Stimulated activated CD4-positive, alpha-beta T cell treated with anti-CD3 and anti-CD28 coated beads, Interleukin-12 subunit alpha, Interleukin-12 subunit beta, amount 100 ng/mL, for 48 hours (primary cell): ENCODE measurements around the gene TMEM94.

Source experiments
- DNase-seq, 3 donors: peaks; one replicate each; pipeline ENCODE4 v3.0.0-alpha.2; 2020; ENCODE audit warnings: low read depth in 2 of 3, low spot score in 1 of 3

TMEM94 gene

GRCh38 chr17:75524269-75524969 lies 68.0 kb downstream of the TMEM94 start:
- no peak for DNase-seq

DNA sequence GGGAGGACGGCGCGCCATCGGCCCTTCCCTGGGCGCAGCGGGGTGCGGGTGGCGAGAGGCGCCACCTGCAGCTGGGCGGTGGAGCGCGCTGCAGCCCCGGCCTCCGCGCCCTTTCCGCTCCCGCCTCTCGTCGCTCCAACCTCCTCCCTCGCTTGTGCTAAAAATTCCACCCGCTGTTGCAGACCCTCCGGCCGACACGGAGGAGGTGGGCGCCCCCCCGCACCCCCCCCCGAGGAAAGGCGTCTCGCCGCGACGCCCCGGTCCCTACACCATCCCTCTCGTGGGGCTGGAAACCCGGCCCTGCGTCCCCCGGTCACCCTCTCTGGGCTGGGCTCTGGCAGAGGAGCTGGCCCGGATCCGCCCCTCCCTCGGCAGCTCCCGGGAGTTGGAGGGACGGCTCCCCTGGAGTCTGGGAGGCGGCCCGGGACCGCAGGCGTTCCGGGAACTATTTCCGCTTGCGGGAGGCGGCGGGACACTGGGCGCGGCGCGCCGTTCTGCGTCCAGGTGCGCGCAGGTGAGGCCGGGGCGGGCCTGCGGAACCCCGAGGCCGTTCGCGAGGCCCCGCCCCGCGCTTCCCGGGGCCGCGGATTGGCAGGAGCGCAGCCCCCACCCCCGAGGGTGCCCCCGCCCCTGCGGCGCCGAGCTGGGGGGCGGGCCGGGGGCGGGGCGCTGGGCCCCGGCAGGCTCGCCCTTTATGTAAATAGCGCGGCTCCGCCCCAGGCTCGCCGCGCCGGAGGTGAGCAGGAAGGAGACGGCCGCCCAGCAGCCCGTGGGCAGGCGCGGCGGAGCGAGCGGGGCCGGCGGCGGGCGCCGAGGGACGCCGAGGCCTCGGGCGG lies 68.8 kb downstream of the TMEM94 start, which contains the start of gene LLGL2:
Gene LLGL2 (plus strand): TSS at position 728 of the 836 bp plus-strand sequence. CDS start 17,730 bp downstream, outside the sequence.
- DNase-seq = peak; percentile 41 to 73 (median 46)

DNA sequence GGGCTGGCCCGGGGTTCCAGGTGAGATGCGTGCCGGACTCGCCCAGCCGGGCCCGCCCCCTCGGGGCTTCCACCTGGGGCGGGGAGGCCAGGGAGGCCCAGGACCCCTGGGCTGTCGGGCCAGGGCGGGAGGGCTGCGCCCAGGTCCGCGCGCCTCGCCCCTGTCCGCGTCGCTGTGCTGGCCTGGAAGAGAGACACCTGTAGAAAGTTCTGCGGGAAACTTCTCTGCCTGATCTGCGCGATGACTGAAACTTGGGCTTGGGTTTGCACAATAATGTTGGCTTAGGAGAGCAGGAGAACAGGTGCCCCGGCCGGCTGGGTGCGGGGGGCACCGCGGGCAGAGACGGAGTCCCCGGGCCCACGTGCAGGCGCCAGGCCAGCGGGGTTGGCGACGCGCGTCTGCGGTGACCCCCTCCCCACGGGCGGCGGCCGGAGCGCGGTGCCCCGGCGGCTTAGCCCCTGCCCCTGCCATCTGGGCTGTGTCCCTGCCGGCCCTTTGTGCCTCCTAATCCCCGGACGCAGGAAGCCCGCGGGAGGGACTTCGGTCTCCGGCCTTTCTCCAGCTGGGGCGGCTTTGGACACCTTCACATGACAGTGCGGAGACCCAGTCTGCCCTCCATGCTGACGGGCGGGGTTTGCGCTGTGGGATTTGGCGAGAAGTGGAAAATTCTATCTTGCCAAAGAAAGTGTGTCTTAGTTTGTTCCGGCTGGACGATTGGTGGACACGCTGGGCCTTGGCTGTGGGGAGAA lies 69.5 kb downstream of the TMEM94 start:
- DNase-seq = no peak

GRCh38 chr17:75526555-75527270 lies 70.3 kb downstream of the TMEM94 start:
- DNase-seq = no peak

GRCh38 chr17:75530837-75531720 lies 74.6 kb downstream of the TMEM94 start:
- DNase-seq = no peak

GRCh38 chr17:75531721-75532072 lies 75.3 kb downstream of the TMEM94 start:
- no peak for DNase-seq

- DNase-seq = peak; percentile 41 to 47 (median 41)
Measured at GRCh38 chr17:75535119-75535537, 78.7 kb downstream of the TMEM94 start.

- no peak for DNase-seq
Measured at GRCh38 chr17:75535871-75536270, 79.4 kb downstream of the TMEM94 start.

GRCh38 chr17:75536366-75536765 lies 79.9 kb downstream of the TMEM94 start:
- DNase-seq = no peak

- DNase-seq = no peak
Measured at GRCh38 chr17:75539967-75540729, 83.7 kb downstream of the TMEM94 start.

DNA sequence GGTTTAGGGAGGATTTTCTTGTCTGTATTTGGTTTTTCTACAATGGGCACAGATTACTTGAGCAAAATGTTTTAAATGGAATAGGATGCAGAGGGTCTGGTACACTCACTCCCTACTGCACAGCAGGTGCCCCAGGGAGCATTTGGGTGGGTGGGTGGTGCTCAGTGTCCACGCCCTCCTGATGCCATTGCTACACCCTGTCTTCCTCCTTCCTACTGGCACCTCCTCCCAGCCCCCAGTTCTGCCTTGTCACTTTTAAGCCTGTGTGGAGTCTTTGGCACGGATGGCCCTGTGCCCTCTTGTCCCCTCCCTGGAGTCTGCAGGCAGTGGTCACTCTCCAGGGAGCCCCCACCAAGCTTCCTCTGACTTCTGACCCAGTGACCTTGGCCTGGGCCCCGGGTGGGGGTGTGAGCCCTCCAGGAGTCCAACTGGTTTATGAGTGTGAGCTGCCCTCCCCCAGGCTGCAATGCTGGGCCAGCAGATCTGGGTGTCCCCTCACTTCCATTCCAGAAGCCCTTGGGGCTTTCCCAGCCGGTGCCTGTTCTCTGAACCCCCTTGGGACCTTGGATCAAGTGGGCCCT lies 84.6 kb downstream of the TMEM94 start:
- DNase-seq = no peak

DNA sequence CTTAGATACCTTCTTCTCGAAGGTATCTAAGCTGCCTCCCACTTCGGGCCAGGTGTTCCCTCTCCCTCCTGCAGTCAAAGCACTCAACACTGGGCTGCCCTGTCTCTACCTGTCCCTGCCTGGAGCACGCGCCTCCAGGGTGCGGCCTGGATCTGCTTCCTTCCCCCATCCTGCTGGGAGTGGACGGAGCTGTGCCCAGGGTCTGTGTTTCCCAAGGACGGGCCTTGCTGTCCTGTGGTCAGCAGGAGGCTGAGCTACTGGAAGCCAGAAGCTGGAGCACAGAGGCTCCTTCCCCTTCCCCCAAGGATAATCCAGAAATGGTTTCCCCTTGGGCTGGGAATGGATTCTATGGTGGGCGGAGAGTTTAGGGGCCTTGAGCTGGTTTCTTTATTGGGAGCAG lies 85.8 kb downstream of the TMEM94 start:
- DNase-seq = no peak

DNA sequence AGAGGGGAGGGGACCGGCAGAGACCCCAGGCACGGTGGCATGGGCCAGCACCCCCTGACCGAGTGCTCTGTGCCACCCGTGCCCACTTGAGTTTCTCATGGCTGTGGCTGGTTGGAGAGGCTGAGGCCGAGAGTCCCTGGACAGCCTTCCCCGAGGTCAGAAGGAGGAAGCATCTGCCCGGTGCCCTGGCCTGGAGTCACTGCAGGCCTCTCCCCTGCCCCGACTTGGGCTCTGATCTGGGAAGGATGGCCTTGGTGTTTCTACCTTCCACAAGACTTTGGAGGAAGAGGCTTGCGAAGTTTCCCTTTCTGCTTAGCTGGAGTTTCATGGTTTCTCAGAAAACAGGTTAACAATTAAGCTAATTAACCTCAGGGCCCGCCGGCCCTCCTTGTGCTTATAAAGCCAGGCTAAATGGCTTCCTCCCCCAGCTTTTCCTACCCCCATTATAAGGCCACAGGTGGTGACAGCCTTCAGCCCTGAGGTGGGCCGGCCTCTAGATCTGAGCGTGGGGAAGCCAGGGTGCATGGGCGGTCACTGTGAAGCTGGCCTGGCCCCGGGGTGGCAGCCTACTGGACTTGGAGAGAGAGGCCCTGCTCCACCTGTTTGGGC lies 86.4 kb downstream of the TMEM94 start:
- no peak for DNase-seq

GRCh38 chr17:75544250-75544649 lies 87.8 kb downstream of the TMEM94 start:
- no peak for DNase-seq

GRCh38 chr17:75546181-75546580 lies 89.7 kb downstream of the TMEM94 start:
- no peak for DNase-seq

GRCh38 chr17:75547091-75547490 lies 90.7 kb downstream of the TMEM94 start:
- DNase-seq = no peak

DNA sequence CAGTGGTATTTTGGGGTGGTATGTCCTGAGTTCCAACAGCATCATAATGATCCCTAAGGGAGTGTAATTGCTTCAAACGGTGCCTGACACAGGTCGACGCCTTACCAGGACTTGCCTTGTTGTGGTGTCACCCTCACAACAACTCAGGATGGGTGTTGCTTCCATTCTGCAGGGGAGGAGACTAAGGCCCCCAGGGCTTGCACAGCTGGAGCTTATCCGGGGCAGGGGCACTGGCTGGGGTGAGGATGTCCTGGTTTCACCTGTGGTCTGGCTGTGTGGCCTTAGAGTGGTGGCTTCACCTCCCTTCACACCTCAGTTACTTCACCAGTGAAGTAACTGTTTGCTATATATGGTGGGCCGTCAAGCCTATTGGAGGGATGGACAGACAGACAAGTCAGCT lies 92.4 kb downstream of the TMEM94 start:
- no peak for DNase-seq
